Vagina (tissue), 2 donors: Measurements from ENCODE around the gene NPY5R.

Experiments
- CTCF ChIP-seq, 3 experiments: fragments of 450-650 bp in 2 of 3; fragments of 200-600 bp in 1 of 3; sonication (generic) in 1 of 3; IDR thresholded peaks; one replicate each; pipeline ENCODE4 v1.5.1; 2017 to 2019; ENCODE audit warnings: antibody characterized with exemption in 3 of 3, mild to moderate bottlenecking in 2 of 3, moderate library complexity in 2 of 3
- POLR2A ChIP-seq, 2 donors: fragments of 450-650 bp; IDR thresholded peaks; one replicate each; pipeline ENCODE4 v1.6.1; 2017; ENCODE audit warnings: antibody characterized with exemption in 2 of 2, mild to moderate bottlenecking in 2 of 2, moderate library complexity in 2 of 2
- POLR2AphosphoS5 ChIP-seq, 2 donors: sonication (generic); formaldehyde crosslinking; IDR thresholded peaks; one replicate each; pipeline ENCODE4 v1.9.0; 2017; ENCODE audit warnings: antibody characterized with exemption in 2 of 2, mild to moderate bottlenecking in 2 of 2, low read depth in 1 of 2; ENCODE audit not compliant: insufficient read depth in 1 of 2

- TF ChIP-seq CTCF (IDR thresholded peaks at IDR 0.05) = no peak
- TF ChIP-seq POLR2A (IDR thresholded peaks at IDR 0.05) = no peak
- no peak for TF ChIP-seq POLR2AphosphoS5 (IDR thresholded peaks at IDR 0.05; ENCODE audit: insufficient read depth in 1 of 2, low read depth in 1 of 2)
Measured at GRCh38 chr4:163395055-163395454, 51.4 kb downstream of the NPY5R start.
